ENCODE results near the gene MAD1L1.

- TF ChIP-seq CTCF (IDR thresholded peaks at IDR 0.05) (no peak), POLR2A (IDR thresholded peaks at IDR 0.05) (no peak)
Measured at GRCh38 chr7:1993031-1993695, 239.6 kb downstream of the MAD1L1 start.
